Neural progenitor cell (in vitro differentiated cells): ENCODE data around the gene PTGER4.

Experiments
- EZH2phosphoT487 ChIP-seq: fragments of 200-600 bp; sonication (generic); IDR thresholded peaks from 2 replicates; pipeline ENCODE4 v1.6.1; 2017; ENCODE audit warnings: antibody characterized with exemption
- TF ChIP-seq, protein P1 (sequence below): fragments of 200-600 bp; sonication (generic); IDR thresholded peaks from 2 replicates; pipeline ENCODE4 v1.5.1; 2017; ENCODE audit warnings: antibody characterized with exemption, mild to moderate bottlenecking

DNA sequence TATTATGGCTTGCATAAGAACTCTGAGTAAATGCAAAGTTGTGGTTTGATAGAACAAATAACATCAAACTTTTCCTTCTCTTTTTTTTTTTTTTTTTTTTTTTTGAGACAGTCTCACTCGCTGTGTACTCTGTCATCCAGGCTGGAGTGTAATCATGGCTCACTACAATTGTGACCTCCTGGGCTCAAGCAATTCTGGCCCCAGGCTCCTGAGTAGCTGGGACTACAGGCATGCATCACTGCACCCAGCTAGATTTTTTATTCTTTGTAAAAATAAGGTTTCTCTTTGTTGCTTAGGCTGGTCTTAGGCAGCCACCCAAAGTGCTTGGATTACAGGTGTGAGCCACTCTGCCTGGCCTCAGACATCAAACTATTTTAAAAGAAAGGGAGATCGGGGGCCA is 19.0 kb upstream of the PTGER4 start:
- TF ChIP-seq, protein P1, sequence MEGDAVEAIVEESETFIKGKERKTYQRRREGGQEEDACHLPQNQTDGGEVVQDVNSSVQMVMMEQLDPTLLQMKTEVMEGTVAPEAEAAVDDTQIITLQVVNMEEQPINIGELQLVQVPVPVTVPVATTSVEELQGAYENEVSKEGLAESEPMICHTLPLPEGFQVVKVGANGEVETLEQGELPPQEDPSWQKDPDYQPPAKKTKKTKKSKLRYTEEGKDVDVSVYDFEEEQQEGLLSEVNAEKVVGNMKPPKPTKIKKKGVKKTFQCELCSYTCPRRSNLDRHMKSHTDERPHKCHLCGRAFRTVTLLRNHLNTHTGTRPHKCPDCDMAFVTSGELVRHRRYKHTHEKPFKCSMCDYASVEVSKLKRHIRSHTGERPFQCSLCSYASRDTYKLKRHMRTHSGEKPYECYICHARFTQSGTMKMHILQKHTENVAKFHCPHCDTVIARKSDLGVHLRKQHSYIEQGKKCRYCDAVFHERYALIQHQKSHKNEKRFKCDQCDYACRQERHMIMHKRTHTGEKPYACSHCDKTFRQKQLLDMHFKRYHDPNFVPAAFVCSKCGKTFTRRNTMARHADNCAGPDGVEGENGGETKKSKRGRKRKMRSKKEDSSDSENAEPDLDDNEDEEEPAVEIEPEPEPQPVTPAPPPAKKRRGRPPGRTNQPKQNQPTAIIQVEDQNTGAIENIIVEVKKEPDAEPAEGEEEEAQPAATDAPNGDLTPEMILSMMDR, result no peak
- no peak for TF ChIP-seq EZH2phosphoT487
